ENCODE results near the gene CNDP1. TPM values are rescaled to one million over a fixed set of nuclear protein-coding genes. Genes with fewer than 3 reads are reported as not detected.

Gene CNDP1
- polyA plus RNA-seq, 1 donor (not counting 4 experiments of a cell fraction or from before 2014, with no cell fraction given): not detected

GRCh38 chr18:74597662-74598349 is 63.5 kb downstream of the CNDP1 start, which contains the start of gene ZNF407:
TSS of gene ZNF407 (plus strand) at chr18:74597870. CDS start at chr18:74631020, 33,150 bp downstream.
- Histone ChIP-seq H3K9ac (ENCODE audit: control insufficient read depth, extremely low read depth, insufficient read depth, low read length) (peak within 1 kb of the TSS; percentile 91), H3K27me3 (ENCODE audit: control insufficient read depth, extremely low read depth, insufficient read depth, low read length) (no peaks in the 10 kb centered on the region), H2AFZ (ENCODE audit: control insufficient read depth, low read length) (peak within 1 kb of the TSS; percentile 87), H3K9me1 (ENCODE audit: control insufficient read depth, extremely low read depth, insufficient read depth, low read length) (no peaks in the 10 kb centered on the region), H3K4me3 (ENCODE audit: control insufficient read depth in 2 of 3, extremely low read depth in 1 of 3, insufficient read depth in 2 of 3, low read depth in 1 of 3, low read length in 3 of 3) (peak within 1 kb of the TSS; percentile 86 to 98 (median 95)), H3K79me2 (ENCODE audit: control insufficient read depth, insufficient read depth, low read length) (peaks cover 54% of the 10 kb centered on the region), H3K27ac (ENCODE audit: control insufficient read depth, insufficient read depth, low read length) (peak within 1 kb of the TSS; percentile 97), H3K4me2 (ENCODE audit: control insufficient read depth, extremely low read depth, insufficient read depth, low read depth, low read length) (peak within 1 kb of the TSS; percentile 97), H3K4me1 (ENCODE audit: control insufficient read depth, extremely low read depth, insufficient read depth, low read length) (peaks cover 20% of the 10 kb centered on the region), H3K9me3 (ENCODE audit: control insufficient read depth, low read depth, low read length) (no peaks in the 10 kb centered on the region), H4K20me1 (ENCODE audit: control insufficient read depth, extremely low read depth, insufficient read depth, low read length) (no peaks in the 10 kb centered on the region), H3K36me3 (ENCODE audit: control insufficient read depth in 2 of 2, extremely low read depth in 1 of 2, insufficient read depth in 2 of 2, low read length in 2 of 2) (peaks cover 1 to 2% of the 10 kb centered on the region in 2 experiments)
- no peak for FAIRE-seq
- TF ChIP-seq CTCF (optimal IDR thresholded peaks at IDR 0.05 in 1 of 3, IDR thresholded peaks at IDR 0.05 in 1 of 3, conservative IDR thresholded peaks at IDR 0.05 in 1 of 3; ENCODE audit: extremely low read depth in 1 of 3, insufficient read depth in 2 of 3, low read length in 3 of 3): no peak
- TF ChIP-seq EZH2 (IDR thresholded peaks at IDR 0.05; ENCODE audit: low read length): no peak
- peak; percentile 25 for DNase-seq (ENCODE audit: low read depth, low spot score)
- dilution Hi-C loops (cut with MboI; ENCODE audit: extremely low pct_ligation_motif_present, low sequenced_read_pairs): no loop called here

- peaks cover 60% of the 10 kb centered on the region for H3K79me2 ChIP-seq (ENCODE audit: control insufficient read depth, insufficient read depth, low read length)
- H3K9me1 ChIP-seq (ENCODE audit: control insufficient read depth, extremely low read depth, insufficient read depth, low read length): no peaks in the 10 kb centered on the region
- peak overlapping the region; percentile 97 for H3K27ac ChIP-seq (ENCODE audit: control insufficient read depth, insufficient read depth, low read length)
- peak overlapping the region; percentile 91 for H3K9ac ChIP-seq (ENCODE audit: control insufficient read depth, extremely low read depth, insufficient read depth, low read length)
- peak in 1 of 3 experiments; percentile 3 for TF ChIP-seq CTCF (optimal IDR thresholded peaks at IDR 0.05 in 1 of 3, IDR thresholded peaks at IDR 0.05 in 1 of 3, conservative IDR thresholded peaks at IDR 0.05 in 1 of 3; ENCODE audit: extremely low read depth in 1 of 3, insufficient read depth in 2 of 3, low read length in 3 of 3)
- TF ChIP-seq EZH2 (IDR thresholded peaks at IDR 0.05; ENCODE audit: low read length): no peak
- DNase-seq (ENCODE audit: low read depth, low spot score) (no peak), FAIRE-seq (no peak)
- no peaks in the 10 kb centered on the region for H3K9me3 ChIP-seq (ENCODE audit: control insufficient read depth, low read depth, low read length)
- H3K36me3 ChIP-seq (ENCODE audit: control insufficient read depth in 2 of 2, extremely low read depth in 1 of 2, insufficient read depth in 2 of 2, low read length in 2 of 2): peaks cover 1 to 2% of the 10 kb centered on the region in 2 experiments
- H3K4me3 ChIP-seq (ENCODE audit: control insufficient read depth in 2 of 3, extremely low read depth in 1 of 3, insufficient read depth in 2 of 3, low read depth in 1 of 3, low read length in 3 of 3): peak overlapping the region; percentile 86 to 98 (median 95)
- peak overlapping the region; percentile 93 for H3K4me2 ChIP-seq (ENCODE audit: control insufficient read depth, extremely low read depth, insufficient read depth, low read depth, low read length)
- H3K27me3 ChIP-seq (ENCODE audit: control insufficient read depth, extremely low read depth, insufficient read depth, low read length): no peaks in the 10 kb centered on the region
- dilution Hi-C loops (cut with MboI; ENCODE audit: extremely low pct_ligation_motif_present, low sequenced_read_pairs): no loop called here
- peaks cover 20% of the 10 kb centered on the region for H3K4me1 ChIP-seq (ENCODE audit: control insufficient read depth, extremely low read depth, insufficient read depth, low read length)
- H2AFZ ChIP-seq (ENCODE audit: control insufficient read depth, low read length): peak overlapping the region; percentile 81
- no peaks in the 10 kb centered on the region for H4K20me1 ChIP-seq (ENCODE audit: control insufficient read depth, extremely low read depth, insufficient read depth, low read length)
These were observed 64.2 kb downstream of the CNDP1 start for GRCh38 chr18:74598350-74599001.
